Measurements from ENCODE around the gene SLC38A4. TPM values are rescaled to one million over a fixed set of nuclear protein-coding genes. Genes with fewer than 3 reads are reported as not detected.

SLC38A4 gene
- total and polyA plus RNA-seq, 9 of the 15 experiments (the other 6 are each of a cell fraction or from before 2014, with no cell fraction given) = 0.16 TPM; not detected in 8

- TF ChIP-seq, protein P1, sequence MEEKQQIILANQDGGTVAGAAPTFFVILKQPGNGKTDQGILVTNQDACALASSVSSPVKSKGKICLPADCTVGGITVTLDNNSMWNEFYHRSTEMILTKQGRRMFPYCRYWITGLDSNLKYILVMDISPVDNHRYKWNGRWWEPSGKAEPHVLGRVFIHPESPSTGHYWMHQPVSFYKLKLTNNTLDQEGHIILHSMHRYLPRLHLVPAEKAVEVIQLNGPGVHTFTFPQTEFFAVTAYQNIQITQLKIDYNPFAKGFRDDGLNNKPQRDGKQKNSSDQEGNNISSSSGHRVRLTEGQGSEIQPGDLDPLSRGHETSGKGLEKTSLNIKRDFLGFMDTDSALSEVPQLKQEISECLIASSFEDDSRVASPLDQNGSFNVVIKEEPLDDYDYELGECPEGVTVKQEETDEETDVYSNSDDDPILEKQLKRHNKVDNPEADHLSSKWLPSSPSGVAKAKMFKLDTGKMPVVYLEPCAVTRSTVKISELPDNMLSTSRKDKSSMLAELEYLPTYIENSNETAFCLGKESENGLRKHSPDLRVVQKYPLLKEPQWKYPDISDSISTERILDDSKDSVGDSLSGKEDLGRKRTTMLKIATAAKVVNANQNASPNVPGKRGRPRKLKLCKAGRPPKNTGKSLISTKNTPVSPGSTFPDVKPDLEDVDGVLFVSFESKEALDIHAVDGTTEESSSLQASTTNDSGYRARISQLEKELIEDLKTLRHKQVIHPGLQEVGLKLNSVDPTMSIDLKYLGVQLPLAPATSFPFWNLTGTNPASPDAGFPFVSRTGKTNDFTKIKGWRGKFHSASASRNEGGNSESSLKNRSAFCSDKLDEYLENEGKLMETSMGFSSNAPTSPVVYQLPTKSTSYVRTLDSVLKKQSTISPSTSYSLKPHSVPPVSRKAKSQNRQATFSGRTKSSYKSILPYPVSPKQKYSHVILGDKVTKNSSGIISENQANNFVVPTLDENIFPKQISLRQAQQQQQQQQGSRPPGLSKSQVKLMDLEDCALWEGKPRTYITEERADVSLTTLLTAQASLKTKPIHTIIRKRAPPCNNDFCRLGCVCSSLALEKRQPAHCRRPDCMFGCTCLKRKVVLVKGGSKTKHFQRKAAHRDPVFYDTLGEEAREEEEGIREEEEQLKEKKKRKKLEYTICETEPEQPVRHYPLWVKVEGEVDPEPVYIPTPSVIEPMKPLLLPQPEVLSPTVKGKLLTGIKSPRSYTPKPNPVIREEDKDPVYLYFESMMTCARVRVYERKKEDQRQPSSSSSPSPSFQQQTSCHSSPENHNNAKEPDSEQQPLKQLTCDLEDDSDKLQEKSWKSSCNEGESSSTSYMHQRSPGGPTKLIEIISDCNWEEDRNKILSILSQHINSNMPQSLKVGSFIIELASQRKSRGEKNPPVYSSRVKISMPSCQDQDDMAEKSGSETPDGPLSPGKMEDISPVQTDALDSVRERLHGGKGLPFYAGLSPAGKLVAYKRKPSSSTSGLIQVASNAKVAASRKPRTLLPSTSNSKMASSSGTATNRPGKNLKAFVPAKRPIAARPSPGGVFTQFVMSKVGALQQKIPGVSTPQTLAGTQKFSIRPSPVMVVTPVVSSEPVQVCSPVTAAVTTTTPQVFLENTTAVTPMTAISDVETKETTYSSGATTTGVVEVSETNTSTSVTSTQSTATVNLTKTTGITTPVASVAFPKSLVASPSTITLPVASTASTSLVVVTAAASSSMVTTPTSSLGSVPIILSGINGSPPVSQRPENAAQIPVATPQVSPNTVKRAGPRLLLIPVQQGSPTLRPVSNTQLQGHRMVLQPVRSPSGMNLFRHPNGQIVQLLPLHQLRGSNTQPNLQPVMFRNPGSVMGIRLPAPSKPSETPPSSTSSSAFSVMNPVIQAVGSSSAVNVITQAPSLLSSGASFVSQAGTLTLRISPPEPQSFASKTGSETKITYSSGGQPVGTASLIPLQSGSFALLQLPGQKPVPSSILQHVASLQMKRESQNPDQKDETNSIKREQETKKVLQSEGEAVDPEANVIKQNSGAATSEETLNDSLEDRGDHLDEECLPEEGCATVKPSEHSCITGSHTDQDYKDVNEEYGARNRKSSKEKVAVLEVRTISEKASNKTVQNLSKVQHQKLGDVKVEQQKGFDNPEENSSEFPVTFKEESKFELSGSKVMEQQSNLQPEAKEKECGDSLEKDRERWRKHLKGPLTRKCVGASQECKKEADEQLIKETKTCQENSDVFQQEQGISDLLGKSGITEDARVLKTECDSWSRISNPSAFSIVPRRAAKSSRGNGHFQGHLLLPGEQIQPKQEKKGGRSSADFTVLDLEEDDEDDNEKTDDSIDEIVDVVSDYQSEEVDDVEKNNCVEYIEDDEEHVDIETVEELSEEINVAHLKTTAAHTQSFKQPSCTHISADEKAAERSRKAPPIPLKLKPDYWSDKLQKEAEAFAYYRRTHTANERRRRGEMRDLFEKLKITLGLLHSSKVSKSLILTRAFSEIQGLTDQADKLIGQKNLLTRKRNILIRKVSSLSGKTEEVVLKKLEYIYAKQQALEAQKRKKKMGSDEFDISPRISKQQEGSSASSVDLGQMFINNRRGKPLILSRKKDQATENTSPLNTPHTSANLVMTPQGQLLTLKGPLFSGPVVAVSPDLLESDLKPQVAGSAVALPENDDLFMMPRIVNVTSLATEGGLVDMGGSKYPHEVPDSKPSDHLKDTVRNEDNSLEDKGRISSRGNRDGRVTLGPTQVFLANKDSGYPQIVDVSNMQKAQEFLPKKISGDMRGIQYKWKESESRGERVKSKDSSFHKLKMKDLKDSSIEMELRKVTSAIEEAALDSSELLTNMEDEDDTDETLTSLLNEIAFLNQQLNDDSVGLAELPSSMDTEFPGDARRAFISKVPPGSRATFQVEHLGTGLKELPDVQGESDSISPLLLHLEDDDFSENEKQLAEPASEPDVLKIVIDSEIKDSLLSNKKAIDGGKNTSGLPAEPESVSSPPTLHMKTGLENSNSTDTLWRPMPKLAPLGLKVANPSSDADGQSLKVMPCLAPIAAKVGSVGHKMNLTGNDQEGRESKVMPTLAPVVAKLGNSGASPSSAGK (IDR thresholded peaks at IDR 0.05) = no peak
- no peak for TF ChIP-seq TFAM (CRISPR knock-in tag; conservative IDR thresholded peaks at IDR 0.05)
Measured at GRCh38 chr12:46814143-46814542, 11.7 kb downstream of the SLC38A4 start (continued).
